GM12878 (cell line): Measurements from ENCODE around the gene SPDL1. TPM values are rescaled to one million over a fixed set of nuclear protein-coding genes. Genes with fewer than 3 reads are reported as not detected.

ENCODE experiments used
- ASH2L ChIP-seq: fragments of 300-600, 200-600 bp; sonication (generic); IDR thresholded peaks from 2 replicates; pipeline ENCODE4 v1.6.1; 2017; ENCODE audit warnings: low read depth, mild to moderate bottlenecking, borderline replicate concordance
- BCL3 ChIP-seq: IDR thresholded peaks from 2 replicates; pipeline ENCODE4 v1.6.1; 2011; ENCODE audit warnings: borderline replicate concordance, low read depth, mild to moderate bottlenecking, moderate library complexity, low read length; ENCODE audit not compliant: insufficient read depth, poor library complexity, severe bottlenecking
- IKZF1 ChIP-seq: fragments of 450-650 bp; conservative IDR thresholded peaks from 2 replicates; pipeline ENCODE4 v1.6.1; 2017; ENCODE audit warnings: antibody characterized with exemption, mild to moderate bottlenecking
- IRF3 ChIP-seq: fragments of 450-650 bp; IDR thresholded peaks from 2 replicates; pipeline ENCODE4 v1.6.1; 2014; ENCODE audit warnings: mild to moderate bottlenecking
- JUND ChIP-seq: IDR thresholded peaks from 2 replicates; pipeline ENCODE4 v1.6.1; 2012; ENCODE audit warnings: low read depth, mild to moderate bottlenecking, low read length, improper control_type of control experiment, moderate library complexity
- MTA2 ChIP-seq: fragments of 450-650 bp; IDR thresholded peaks from 2 replicates; pipeline ENCODE4 v1.6.1; 2016; ENCODE audit warnings: low read depth, mild to moderate bottlenecking, moderate library complexity
- PKNOX1 ChIP-seq: fragments of 450-650 bp; IDR thresholded peaks from 2 replicates; pipeline ENCODE4 v1.6.1; 2016; ENCODE audit warnings: mild to moderate bottlenecking
- SMAD5 ChIP-seq: IDR thresholded peaks from 2 replicates; pipeline ENCODE4 v1.6.1; 2016; ENCODE audit warnings: antibody characterized with exemption, low read depth
- TCF12 ChIP-seq: IDR thresholded peaks from 2 replicates; pipeline ENCODE4 v1.6.1; 2011; ENCODE audit warnings: low read depth, mild to moderate bottlenecking, low read length
- WRNIP1 ChIP-seq: IDR thresholded peaks from 2 replicates; pipeline ENCODE4 v1.6.1; 2011; ENCODE audit warnings: low read depth, low read length, improper control_type of control experiment, borderline replicate concordance
- ZBED1 ChIP-seq: IDR thresholded peaks from 2 replicates; pipeline ENCODE4 v1.6.1; 2016; ENCODE audit warnings: borderline replicate concordance
- ZBTB40 ChIP-seq: fragments of 450-650 bp; IDR thresholded peaks from 2 replicates; pipeline ENCODE4 v1.6.1; 2016; ENCODE audit warnings: mild to moderate bottlenecking, moderate library complexity, borderline replicate concordance
- ZNF274 ChIP-seq: IDR thresholded peaks from one replicate; pipeline ENCODE4 v1.8.0; 2011; ENCODE audit not compliant: insufficient read length, insufficient read depth
- polyA plus RNA-seq, 11 experiments: library from polyadenylated mRNA; depleted of rRNA in 4 of 11; unstranded in 6 of 11; stranded (reverse) in 5 of 11; fragments of >200 nt; fragmentation: Nextera tagmentation in 4 of 11; fragmentation: Illumina TruSeq in 1 of 11; extraction: Ambion mirVana in 4 of 11; extraction: Trizol in 1 of 11; gene quantifications; 1 replicate in 1 of 11; 2 replicates in 10 of 11; pipeline versions ENCODE4 v1.2.1 to v1.2.3, GENCODE V29; 2011 to 2016; ENCODE audit warnings: inconsistent platforms in 2 of 11, missing spikeins in 2 of 11, low read depth in 1 of 11
- total RNA-seq, 4 experiments: library from RNA; depleted of rRNA in 3 of 4; stranded (reverse); fragments of >200 nt in 3 of 4; fragmentation: Illumina TruSeq in 1 of 4; extraction: Trizol in 1 of 4; gene quantifications; 2 replicates each; pipeline versions ENCODE4 v1.2.1 to v1.2.3, GENCODE V29; 2013 to 2021

The SPDL1 gene
- total and polyA plus RNA-seq, 10 of the 15 experiments (the other 5 are each of a cell fraction or from before 2014, with no cell fraction given) = 34.2 to 69.9 (median 46.0) TPM

GRCh38 chr5:169632946-169633345 lies 49.4 kb downstream of the SPDL1 start (continued):
- TF ChIP-seq IRF3 (no peak), MTA2 (no peak), ZNF274 (no peak), WRNIP1 (no peak), TCF12 (no peak), ASH2L (no peak), BCL3 (no peak), IKZF1 (no peak), PKNOX1 (no peak), ZBED1 (no peak), JUND (no peak), SMAD5 (no peak), ZBTB40 (no peak)
